Measurements from ENCODE around the gene CST5. TPM values are rescaled to one million over a fixed set of nuclear protein-coding genes. Genes with fewer than 3 reads are reported as not detected.

CST5 gene
- polyA plus RNA-seq, 1 donor (not counting 4 experiments of a cell fraction or from before 2014, with no cell fraction given): not detected

GRCh38 chr20:23877524-23877923, 2.0 kb downstream of the CST5 start:
- DNase-seq (ENCODE audit: low read depth, low spot score): no peak
- Histone ChIP-seq H4K20me1 (ENCODE audit: control insufficient read depth, extremely low read depth, insufficient read depth, low read length) (no peaks in the 10 kb centered on the region), H3K4me3 (ENCODE audit: control insufficient read depth in 2 of 3, extremely low read depth in 1 of 3, insufficient read depth in 2 of 3, low read depth in 1 of 3, low read length in 3 of 3) (no peak overlapping the region), H3K4me1 (ENCODE audit: control insufficient read depth, extremely low read depth, insufficient read depth, low read length) (peaks cover 10% of the 10 kb centered on the region), H3K27me3 (ENCODE audit: control insufficient read depth, extremely low read depth, insufficient read depth, low read length) (no peaks in the 10 kb centered on the region), H3K27ac (ENCODE audit: control insufficient read depth, insufficient read depth, low read length) (no peak overlapping the region), H3K9me1 (ENCODE audit: control insufficient read depth, extremely low read depth, insufficient read depth, low read length) (no peaks in the 10 kb centered on the region), H3K9ac (ENCODE audit: control insufficient read depth, extremely low read depth, insufficient read depth, low read length) (no peak overlapping the region), H2AFZ (ENCODE audit: control insufficient read depth, low read length) (no peak overlapping the region), H3K4me2 (ENCODE audit: control insufficient read depth, extremely low read depth, insufficient read depth, low read depth, low read length) (no peak overlapping the region), H3K36me3 (ENCODE audit: control insufficient read depth in 2 of 2, extremely low read depth in 1 of 2, insufficient read depth in 2 of 2, low read length in 2 of 2) (no peaks in the 10 kb centered on the region), H3K79me2 (ENCODE audit: control insufficient read depth, insufficient read depth, low read length) (no peaks in the 10 kb centered on the region), H3K9me3 (ENCODE audit: control insufficient read depth, low read depth, low read length) (no peaks in the 10 kb centered on the region)
- no peak for FAIRE-seq
- TF ChIP-seq EZH2 (IDR thresholded peaks at IDR 0.05; ENCODE audit: low read length) (no peak), CTCF (optimal IDR thresholded peaks at IDR 0.05 in 1 of 3, IDR thresholded peaks at IDR 0.05 in 1 of 3, conservative IDR thresholded peaks at IDR 0.05 in 1 of 3; ENCODE audit: extremely low read depth in 1 of 3, insufficient read depth in 2 of 3, low read length in 3 of 3) (no peak)
- dilution Hi-C loops (cut with MboI; ENCODE audit: extremely low pct_ligation_motif_present, low sequenced_read_pairs): no loop called here

- dilution Hi-C loops (cut with MboI; ENCODE audit: extremely low pct_ligation_motif_present, low sequenced_read_pairs): no loop called here
These were observed 3.8 kb downstream of the CST5 start for GRCh38 chr20:23875606-23876237.

More at GRCh38 chr20:23875606-23876237, 3.8 kb downstream of the CST5 start:
- Histone ChIP-seq H3K79me2 (ENCODE audit: control insufficient read depth, insufficient read depth, low read length) (no peaks in the 10 kb centered on the region), H4K20me1 (ENCODE audit: control insufficient read depth, extremely low read depth, insufficient read depth, low read length) (no peaks in the 10 kb centered on the region), H3K4me1 (ENCODE audit: control insufficient read depth, extremely low read depth, insufficient read depth, low read length) (peaks cover 6% of the 10 kb centered on the region), H3K9me3 (ENCODE audit: control insufficient read depth, low read depth, low read length) (no peaks in the 10 kb centered on the region), H3K27ac (ENCODE audit: control insufficient read depth, insufficient read depth, low read length) (no peak overlapping the region), H3K4me3 (ENCODE audit: control insufficient read depth in 2 of 3, extremely low read depth in 1 of 3, insufficient read depth in 2 of 3, low read depth in 1 of 3, low read length in 3 of 3) (no peak overlapping the region), H2AFZ (ENCODE audit: control insufficient read depth, low read length) (no peak overlapping the region), H3K36me3 (ENCODE audit: control insufficient read depth in 2 of 2, extremely low read depth in 1 of 2, insufficient read depth in 2 of 2, low read length in 2 of 2) (no peaks in the 10 kb centered on the region), H3K9me1 (ENCODE audit: control insufficient read depth, extremely low read depth, insufficient read depth, low read length) (no peaks in the 10 kb centered on the region), H3K27me3 (ENCODE audit: control insufficient read depth, extremely low read depth, insufficient read depth, low read length) (no peaks in the 10 kb centered on the region), H3K9ac (ENCODE audit: control insufficient read depth, extremely low read depth, insufficient read depth, low read length) (no peak overlapping the region), H3K4me2 (ENCODE audit: control insufficient read depth, extremely low read depth, insufficient read depth, low read depth, low read length) (no peak overlapping the region)
- DNase-seq (ENCODE audit: low read depth, low spot score): no peak
- FAIRE-seq: no peak
- no peak for TF ChIP-seq CTCF (optimal IDR thresholded peaks at IDR 0.05 in 1 of 3, IDR thresholded peaks at IDR 0.05 in 1 of 3, conservative IDR thresholded peaks at IDR 0.05 in 1 of 3; ENCODE audit: extremely low read depth in 1 of 3, insufficient read depth in 2 of 3, low read length in 3 of 3)
- no peak for TF ChIP-seq EZH2 (IDR thresholded peaks at IDR 0.05; ENCODE audit: low read length)

All from keratinocyte (primary cell).